ENCODE results near the gene NR2C2. TPM values are rescaled to one million over a fixed set of nuclear protein-coding genes. Genes with fewer than 3 reads are reported as not detected.
A peak's percentile ranks its signal among the peaks of the same experiment; 100 is the strongest.

The NR2C2 gene
- total and polyA plus RNA-seq, 9 of the 15 experiments (the other 6 are each of a cell fraction or from before 2014, with no cell fraction given), result 6.1 to 33.0 (median 14.6) TPM

DNA sequence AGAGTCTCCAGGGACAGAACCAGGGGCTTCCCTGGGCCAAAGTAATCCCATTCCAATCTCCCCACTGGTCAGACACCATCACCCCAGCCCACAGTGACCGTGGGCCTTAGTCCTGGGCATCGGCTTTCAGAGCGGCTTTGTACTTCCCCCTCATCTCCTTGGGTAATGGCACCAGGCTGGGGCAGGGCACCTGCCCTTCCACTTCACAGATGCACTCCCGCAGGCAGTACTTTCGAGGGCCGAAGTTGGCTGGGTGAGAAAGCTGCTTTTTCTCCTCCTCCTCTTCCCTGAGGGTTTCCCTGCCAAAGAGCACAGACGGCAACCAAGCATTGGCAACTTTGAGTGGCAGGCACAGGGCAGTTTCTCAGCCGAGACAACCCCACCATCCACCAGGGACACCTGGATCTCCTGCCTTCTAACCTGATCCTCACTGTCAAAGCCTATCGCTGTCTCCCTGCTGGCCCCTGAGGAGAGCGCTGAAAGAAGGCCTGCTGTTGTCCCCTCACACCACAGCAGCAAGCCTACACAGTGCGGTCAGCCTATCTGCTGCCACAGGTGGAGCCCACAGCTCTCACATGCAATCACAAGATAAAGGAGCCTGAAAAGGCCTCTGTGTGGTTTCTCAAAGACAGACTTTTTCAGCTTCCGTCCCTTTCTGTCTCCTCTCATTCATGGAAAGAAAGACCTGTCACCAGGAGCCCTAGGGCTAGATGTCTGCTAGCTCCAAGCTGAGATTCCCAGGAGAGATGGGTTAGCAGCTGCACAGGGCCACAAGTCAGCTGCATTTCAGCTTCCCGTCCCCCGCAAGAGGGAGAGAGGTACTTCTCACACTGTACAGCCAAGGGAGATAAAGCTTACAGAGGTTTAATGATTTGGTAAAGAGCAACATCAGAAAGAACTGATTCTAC is 105.2 kb downstream of the NR2C2 start (continued):
- TF ChIP-seq RAD21 (CRISPR knock-in tag; conservative IDR thresholded peaks at IDR 0.05 in 1 of 2, IDR thresholded peaks at IDR 0.05 in 1 of 2), result peak in 1 of 2 experiments; percentile 30; a peak in 2 of 4 replicates
- TF ChIP-seq NONO (IDR thresholded peaks at IDR 0.05; ENCODE audit: low read depth in 2 of 2, low read length in 1 of 2), result peak in 1 of 2 experiments; percentile 89; a peak in 2 of 4 replicates
- no peak for TF ChIP-seq ZNF778 (CRISPR knock-in tag; IDR thresholded peaks at IDR 0.05)
- TF ChIP-seq, protein P1, sequence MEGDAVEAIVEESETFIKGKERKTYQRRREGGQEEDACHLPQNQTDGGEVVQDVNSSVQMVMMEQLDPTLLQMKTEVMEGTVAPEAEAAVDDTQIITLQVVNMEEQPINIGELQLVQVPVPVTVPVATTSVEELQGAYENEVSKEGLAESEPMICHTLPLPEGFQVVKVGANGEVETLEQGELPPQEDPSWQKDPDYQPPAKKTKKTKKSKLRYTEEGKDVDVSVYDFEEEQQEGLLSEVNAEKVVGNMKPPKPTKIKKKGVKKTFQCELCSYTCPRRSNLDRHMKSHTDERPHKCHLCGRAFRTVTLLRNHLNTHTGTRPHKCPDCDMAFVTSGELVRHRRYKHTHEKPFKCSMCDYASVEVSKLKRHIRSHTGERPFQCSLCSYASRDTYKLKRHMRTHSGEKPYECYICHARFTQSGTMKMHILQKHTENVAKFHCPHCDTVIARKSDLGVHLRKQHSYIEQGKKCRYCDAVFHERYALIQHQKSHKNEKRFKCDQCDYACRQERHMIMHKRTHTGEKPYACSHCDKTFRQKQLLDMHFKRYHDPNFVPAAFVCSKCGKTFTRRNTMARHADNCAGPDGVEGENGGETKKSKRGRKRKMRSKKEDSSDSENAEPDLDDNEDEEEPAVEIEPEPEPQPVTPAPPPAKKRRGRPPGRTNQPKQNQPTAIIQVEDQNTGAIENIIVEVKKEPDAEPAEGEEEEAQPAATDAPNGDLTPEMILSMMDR (IDR thresholded peaks at IDR 0.05 in 2 of 3, conservative IDR thresholded peaks at IDR 0.05 in 1 of 3; ENCODE audit: insufficient read depth in 2 of 3, low read depth in 1 of 3, low read length in 3 of 3), result peak in 2 of 3 experiments; percentile 23 to 30; a peak in 2 of 6 replicates
- no peak for TF ChIP-seq TEAD2 (tag; IDR thresholded peaks at IDR 0.05)
- peak; percentile 63; the same call in 1 of the 2 replicates for TF ChIP-seq CEBPB (tag; IDR thresholded peaks at IDR 0.05)
- TF ChIP-seq POLR3A (IDR thresholded peaks at IDR 0.05; ENCODE audit: borderline replicate concordance, extremely low read depth, insufficient read depth, insufficient read length), result no peak
- TF ChIP-seq RBM34 (IDR thresholded peaks at IDR 0.05; ENCODE audit: borderline replicate concordance, insufficient read depth, low read length), result no peak
- no peak for TF ChIP-seq MLX (CRISPR knock-in tag; conservative IDR thresholded peaks at IDR 0.05)
- no peak for TF ChIP-seq PTTG1 (tag; IDR thresholded peaks at IDR 0.05; ENCODE audit: low read depth)
- no peak for TF ChIP-seq ZNF12 (CRISPR knock-in tag; IDR thresholded peaks at IDR 0.05)
- TF ChIP-seq RUNX1 (IDR thresholded peaks at IDR 0.05; ENCODE audit: low read depth), result peak; percentile 98
- TF ChIP-seq PREB (CRISPR knock-in tag; IDR thresholded peaks at IDR 0.05), result no peak
- peak; percentile 98 for TF ChIP-seq ETS1 (conservative IDR thresholded peaks at IDR 0.05; ENCODE audit: control insufficient read depth, low read depth, low read length)
- TF ChIP-seq, protein P2, sequence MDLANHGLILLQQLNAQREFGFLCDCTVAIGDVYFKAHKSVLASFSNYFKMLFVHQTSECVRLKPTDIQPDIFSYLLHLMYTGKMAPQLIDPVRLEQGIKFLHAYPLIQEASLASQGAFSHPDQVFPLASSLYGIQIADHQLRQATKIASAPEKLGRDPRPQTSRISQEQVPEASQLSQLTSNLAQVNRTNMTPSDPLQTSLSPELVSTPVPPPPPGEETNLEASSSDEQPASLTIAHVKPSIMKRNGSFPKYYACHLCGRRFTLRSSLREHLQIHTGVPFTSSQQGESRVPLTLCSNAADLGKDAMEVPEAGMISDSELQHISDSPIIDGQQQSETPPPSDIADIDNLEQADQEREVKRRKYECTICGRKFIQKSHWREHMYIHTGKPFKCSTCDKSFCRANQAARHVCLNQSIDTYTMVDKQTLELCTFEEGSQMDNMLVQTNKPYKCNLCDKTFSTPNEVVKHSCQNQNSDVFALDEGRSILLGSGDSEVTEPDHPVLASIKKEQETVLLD (IDR thresholded peaks at IDR 0.05), result peak; percentile 56; the same call in 1 of the 2 replicates
- TF ChIP-seq RFX5 (IDR thresholded peaks at IDR 0.05; ENCODE audit: low read depth, low read length), result no peak
- peak; percentile 72 for TF ChIP-seq HMGN3 (IDR thresholded peaks at IDR 0.05; ENCODE audit: borderline replicate concordance, extremely low read depth, insufficient read length, low read depth, low read length)
- peak; percentile 60; the same call in 1 of the 2 replicates for TF ChIP-seq L3MBTL2 (IDR thresholded peaks at IDR 0.05)
- TF ChIP-seq ZNF212 (CRISPR knock-in tag; IDR thresholded peaks at IDR 0.05), result no peak
